Endothelial cell of umbilical vein (primary cell): Measurements from ENCODE around the gene MRPL58. TPM values are rescaled to one million over a fixed set of nuclear protein-coding genes. Genes with fewer than 3 reads are reported as not detected.
A peak's percentile ranks its signal among the peaks of the same experiment; 100 is the strongest.

Source experiments
- BruUV-seq: library from RNA; stranded (reverse); fragments of 400-500 nt; replicated peaks from 2 replicates; lab custom pipeline; 2021; lab: Mats Ljungman, UMichigan
- CTCF ChIA-PET: fragments of 300-600, 350-600 bp; sonication (Branson Sonifier 250); formaldehyde crosslinking; loops from one replicate; lab custom pipeline; 2021; ENCODE audit warnings: antibody characterized with exemption, inconsistent platforms; lab: Charles Lee
- POLR2A ChIA-PET: fragments of 300-600, 350-600 bp; sonication (Branson Sonifier 250); formaldehyde crosslinking; loops from one replicate; lab custom pipeline; 2021; ENCODE audit warnings: antibody characterized with exemption, inconsistent platforms; lab: Charles Lee
- DNase-seq: peaks from one replicate; pipeline ENCODE4 v3.0.0-alpha.2; 2011; ENCODE audit warnings: low read depth, low spot score
- FAIRE-seq: peaks from 2 replicates; lab custom pipeline; 2011; peaks lifted over from hg19 to GRCh38; lab: Jason Lieb, UNC
- H2AFZ ChIP-seq: 2 replicates; pipeline ENCODE4 v1.6.0; 2012; ENCODE audit warnings: low read depth, low read length, control low read depth, inconsistent platforms
- H3K27ac ChIP-seq: 2 replicates; pipeline ENCODE4 v1.5.1; 2011; ENCODE audit warnings: low read depth, mild to moderate bottlenecking, control low read depth, low read length, moderate library complexity; ENCODE audit not compliant: insufficient read depth
- H3K27me3 ChIP-seq, 2 experiments: 2 replicates each; pipeline versions ENCODE4 v1.6.0 to v1.6.1; 2011; ENCODE audit warnings: low read length in 2 of 2, mixed read lengths in 1 of 2; ENCODE audit not compliant: control insufficient read depth in 2 of 2, insufficient read depth in 2 of 2
- H3K36me3 ChIP-seq, 2 experiments: 2 replicates in 1 of 2; 3 replicates in 1 of 2; pipeline ENCODE4 v1.5.1; 2011; ENCODE audit warnings: low read length in 2 of 2, mild to moderate bottlenecking in 1 of 2, moderate library complexity in 1 of 2; ENCODE audit not compliant: control insufficient read depth in 2 of 2, insufficient read depth in 2 of 2; ENCODE audit errors: extremely low read depth in 1 of 2
- H3K4me1 ChIP-seq: 3 replicates; pipeline ENCODE4 v1.5.1; 2011; ENCODE audit warnings: mild to moderate bottlenecking, low read length; ENCODE audit not compliant: control insufficient read depth, insufficient read depth; ENCODE audit errors: extremely low read depth
- H3K4me2 ChIP-seq: 2 replicates; pipeline ENCODE4 v1.6.1; 2011; ENCODE audit warnings: low read length, control low read depth, mixed read lengths; ENCODE audit not compliant: insufficient read depth
- H3K4me3 ChIP-seq, 3 experiments: fragments of 200-600 bp in 1 of 3; sonication (generic), shearing (Covaris generic) in 1 of 3; replicated peaks in 1 of 3; 2 replicates each; pipeline ENCODE4 v1.5.1; 2011 to 2016; ENCODE audit warnings: control low read depth in 3 of 3, low read length in 3 of 3, mild to moderate bottlenecking in 2 of 3, inconsistent platforms in 1 of 3, low read depth in 1 of 3, moderate library complexity in 1 of 3; ENCODE audit not compliant: insufficient read depth in 1 of 3
- H3K79me2 ChIP-seq: 2 replicates; pipeline ENCODE4 v1.6.0; 2012; ENCODE audit warnings: low read length, inconsistent platforms; ENCODE audit not compliant: control insufficient read depth, insufficient read depth
- H3K9ac ChIP-seq: replicated peaks from 2 replicates; pipeline ENCODE3; 2011; ENCODE audit warnings: low read length, control low read depth; ENCODE audit not compliant: insufficient read depth; ENCODE audit errors: extremely low read depth
- H3K9me1 ChIP-seq: replicated peaks from 3 replicates; pipeline ENCODE4 v1.6.0; 2011; ENCODE audit warnings: mild to moderate bottlenecking, low read length; ENCODE audit not compliant: control insufficient read depth, insufficient read depth; ENCODE audit errors: extremely low read depth
- H3K9me3 ChIP-seq: replicated peaks from 2 replicates; pipeline ENCODE4 v1.5.1; 2012; ENCODE audit warnings: low read length, inconsistent platforms; ENCODE audit not compliant: control insufficient read depth, insufficient read depth
- H4K20me1 ChIP-seq: replicated peaks from 2 replicates; pipeline ENCODE3; 2011; ENCODE audit warnings: mild to moderate bottlenecking, low read length; ENCODE audit not compliant: control insufficient read depth, insufficient read depth; ENCODE audit errors: extremely low read depth
- EZH2 ChIP-seq: IDR thresholded peaks from 2 replicates; pipeline ENCODE4 v1.6.1; 2012; ENCODE audit warnings: borderline replicate concordance, low read depth, mild to moderate bottlenecking, moderate library complexity, low read length, inconsistent platforms; ENCODE audit not compliant: severe bottlenecking
- FOS ChIP-seq: IDR thresholded peaks from 2 replicates; pipeline ENCODE4 v1.6.1; 2011; ENCODE audit warnings: mild to moderate bottlenecking, low read length, moderate library complexity, borderline replicate concordance; ENCODE audit not compliant: insufficient read depth
- GATA2 ChIP-seq: IDR thresholded peaks from 2 replicates; pipeline ENCODE4 v1.7.0; 2011; ENCODE audit warnings: low read depth, mild to moderate bottlenecking, moderate library complexity, mixed read lengths, low read length; ENCODE audit not compliant: insufficient read length, insufficient read depth
- JUN ChIP-seq: IDR thresholded peaks from 2 replicates; pipeline ENCODE4 v1.6.1; 2011; ENCODE audit warnings: borderline replicate concordance, low read depth; ENCODE audit not compliant: insufficient read length, insufficient read depth
- MAX ChIP-seq: IDR thresholded peaks from 2 replicates; pipeline ENCODE4 v1.6.1; 2011; ENCODE audit not compliant: insufficient read depth, insufficient read length
- MYC ChIP-seq: IDR thresholded peaks from one replicate; pipeline ENCODE4 v1.6.1; 2011; ENCODE audit warnings: mild to moderate bottlenecking, low read depth, low read length
- POLR2A ChIP-seq: IDR thresholded peaks from 2 replicates; pipeline ENCODE4 v1.6.1; 2012; ENCODE audit warnings: low read depth, mild to moderate bottlenecking, control low read depth, low read length
- POLR2AphosphoS5 ChIP-seq: IDR thresholded peaks from 2 replicates; pipeline ENCODE4 v1.6.1; 2012; ENCODE audit warnings: low read depth, mild to moderate bottlenecking, control low read depth, low read length, moderate library complexity; ENCODE audit not compliant: insufficient read depth
- dilution Hi-C: fragments of 300-500 bp; cut with MboI; formaldehyde crosslinking; loops from one replicate; pipeline ENCODE4 v1.15.0; 2019; ENCODE audit warnings: low sequenced_read_pairs; ENCODE audit not compliant: extremely low pct_ligation_motif_present
- intact Hi-C: fragments of 100-400 bp; cut with micrococcal nuclease; formaldehyde crosslinking; loops from one replicate; pipeline ENCODE4 v1.10.0; 2022
- polyA plus RNA-seq, 4 experiments: library from polyadenylated mRNA; depleted of rRNA in 3 of 4; stranded (reverse) in 3 of 4; unstranded in 1 of 4; fragments of >200 nt; gene quantifications; 2 replicates each; pipeline versions ENCODE4 v1.2.1 to v1.2.3, GENCODE V29; 2011 to 2012; ENCODE audit warnings: missing spikeins in 1 of 4
- total RNA-seq: library from RNA; stranded (reverse); gene quantifications from 2 replicates; pipeline ENCODE4 v1.2.3, GENCODE V29; 2021
- TF ChIP-seq, protein P1 (sequence below), 2 donors: IDR thresholded peaks; 1 replicate in 1 of 2; 2 replicates in 1 of 2; pipeline ENCODE4 v1.5.1; 2011; ENCODE audit warnings: low read length in 2 of 2, mild to moderate bottlenecking in 2 of 2, moderate library complexity in 2 of 2, control low read depth in 1 of 2, inconsistent platforms in 1 of 2, low read depth in 1 of 2; ENCODE audit not compliant: insufficient read depth in 1 of 2; ENCODE audit errors: extremely low read depth in 1 of 2

The MRPL58 gene
- total and polyA plus RNA-seq, 2 donors (not counting 3 experiments of a cell fraction or from before 2014, with no cell fraction given), result 38.0 to 43.7 TPM

- Histone ChIP-seq H2AFZ (peak overlapping the region; percentile 77), H3K4me2 (peak overlapping the region; percentile 6), H3K79me2 (no peaks in the 10 kb centered on the region), H3K9me1 (no peaks in the 10 kb centered on the region), H3K36me3 (no peaks in the 10 kb centered on the region), H3K9ac (no peak overlapping the region), H3K9me3 (no peaks in the 10 kb centered on the region), H3K4me3 (peak overlapping the region in 2 of 3 experiments; percentile 38 to 89), H3K27me3 (peaks cover 5% of the 10 kb centered on the region in 2 experiments), H4K20me1 (no peaks in the 10 kb centered on the region), H3K4me1 (peaks cover 17% of the 10 kb centered on the region), H3K27ac (no peak overlapping the region)
- ChIA-PET POLR2A (interaction anchor here (1.3 to 2.0 kb wide), 3 partner anchors 10 to 98 kb away, joined by 4 to 8 read pairs (median 8); partner anchors contain the start of genes CDR2L and FDXR), CTCF (interaction anchor here (1.1 to 6.9 kb wide), 9 partner anchors 9 to 230 kb away, joined by 3 to 63 read pairs (median 6); partner anchors contain the start of gene MRPL58)
- intact Hi-C loops, result no loop called here
- FAIRE-seq (no peak), DNase-seq (no peak)
- no peak for TF ChIP-seq MAX
- TF ChIP-seq POLR2A, result no peak
- no peak for TF ChIP-seq POLR2AphosphoS5
- TF ChIP-seq EZH2, result no peak
- TF ChIP-seq FOS, result no peak
- TF ChIP-seq JUN, result no peak
- TF ChIP-seq GATA2, result no peak
- TF ChIP-seq, protein P1, sequence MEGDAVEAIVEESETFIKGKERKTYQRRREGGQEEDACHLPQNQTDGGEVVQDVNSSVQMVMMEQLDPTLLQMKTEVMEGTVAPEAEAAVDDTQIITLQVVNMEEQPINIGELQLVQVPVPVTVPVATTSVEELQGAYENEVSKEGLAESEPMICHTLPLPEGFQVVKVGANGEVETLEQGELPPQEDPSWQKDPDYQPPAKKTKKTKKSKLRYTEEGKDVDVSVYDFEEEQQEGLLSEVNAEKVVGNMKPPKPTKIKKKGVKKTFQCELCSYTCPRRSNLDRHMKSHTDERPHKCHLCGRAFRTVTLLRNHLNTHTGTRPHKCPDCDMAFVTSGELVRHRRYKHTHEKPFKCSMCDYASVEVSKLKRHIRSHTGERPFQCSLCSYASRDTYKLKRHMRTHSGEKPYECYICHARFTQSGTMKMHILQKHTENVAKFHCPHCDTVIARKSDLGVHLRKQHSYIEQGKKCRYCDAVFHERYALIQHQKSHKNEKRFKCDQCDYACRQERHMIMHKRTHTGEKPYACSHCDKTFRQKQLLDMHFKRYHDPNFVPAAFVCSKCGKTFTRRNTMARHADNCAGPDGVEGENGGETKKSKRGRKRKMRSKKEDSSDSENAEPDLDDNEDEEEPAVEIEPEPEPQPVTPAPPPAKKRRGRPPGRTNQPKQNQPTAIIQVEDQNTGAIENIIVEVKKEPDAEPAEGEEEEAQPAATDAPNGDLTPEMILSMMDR (IDR thresholded peaks at IDR 0.05; ENCODE audit: extremely low read depth in 1 of 2, insufficient read depth in 1 of 2, low read depth in 1 of 2, low read length in 2 of 2), result no peak
- TF ChIP-seq MYC, result no peak
- no TSS peak for BruUV-seq
- dilution Hi-C loops, result no loop called here
These were observed 41.2 kb upstream of the MRPL58 start for GRCh38 chr17:74971069-74971841.
